CD14-positive monocyte (primary cell): ENCODE results near the gene HTRA2. TPM values are rescaled to one million over a fixed set of nuclear protein-coding genes. Genes with fewer than 3 reads are reported as not detected.
A peak's percentile ranks its signal among the peaks of the same experiment; 100 is the strongest.

Experiments
- DNase-seq, 3 donors: peaks; one replicate each; pipeline ENCODE4 v3.0.0-alpha.2; 2011 to 2022
- H2AFZ ChIP-seq: 2 replicates; pipeline ENCODE4 v1.6.0; 2012; ENCODE audit warnings: mild to moderate bottlenecking, low read depth, low read length, inconsistent platforms; ENCODE audit not compliant: insufficient read depth, poor library complexity, severe bottlenecking
- H3K27ac ChIP-seq, 2 donors: 1 replicate in 1 of 2; 2 replicates in 1 of 2; pipeline ENCODE4 v1.5.1; 2012 to 2013; ENCODE audit warnings: low read length in 2 of 2, control low read depth in 1 of 2, inconsistent platforms in 1 of 2, low read depth in 1 of 2, mild to moderate bottlenecking in 1 of 2
- H3K27me3 ChIP-seq, 2 donors: one replicate each; pipeline versions ENCODE4 v1.6.0 to v1.6.1; 2011 to 2013; ENCODE audit warnings: low read length in 2 of 2; ENCODE audit not compliant: control insufficient read depth in 2 of 2, insufficient read depth in 2 of 2
- H3K36me3 ChIP-seq, 2 donors: replicated peaks in 1 of 2; 1 replicate in 1 of 2; 2 replicates in 1 of 2; pipeline versions ENCODE4 v1.5.1 to v1.6.1; 2012 to 2013; ENCODE audit warnings: low read length in 2 of 2, control low read depth in 1 of 2, inconsistent platforms in 1 of 2, mild to moderate bottlenecking in 1 of 2; ENCODE audit not compliant: insufficient read depth in 2 of 2, control insufficient read depth in 1 of 2
- H3K4me1 ChIP-seq, 2 donors: 1 replicate in 1 of 2; 2 replicates in 1 of 2; pipeline versions ENCODE4 v1.5.1 to v1.6.1; 2012 to 2013; ENCODE audit warnings: low read length in 2 of 2, control low read depth in 1 of 2, inconsistent platforms in 1 of 2, mild to moderate bottlenecking in 1 of 2, moderate library complexity in 1 of 2; ENCODE audit not compliant: insufficient read depth in 2 of 2, control insufficient read depth in 1 of 2
- H3K4me2 ChIP-seq: replicated peaks from 2 replicates; pipeline ENCODE3; 2012; ENCODE audit warnings: low read length, moderate library complexity, mild to moderate bottlenecking; ENCODE audit not compliant: poor library complexity, severe bottlenecking; ENCODE audit errors: extremely low read depth
- H3K4me3 ChIP-seq, 3 experiments: fragments of 200-600 bp in 1 of 3; sonication (generic) in 1 of 3; replicated peaks in 1 of 3; 1 replicate in 2 of 3; 2 replicates in 1 of 3; pipeline ENCODE4 v1.5.1; 2011 to 2013; ENCODE audit warnings: low read length in 3 of 3, mild to moderate bottlenecking in 3 of 3, control low read depth in 2 of 3, low read depth in 2 of 3, inconsistent platforms in 1 of 3, moderate library complexity in 1 of 3
- H3K79me2 ChIP-seq: 2 replicates; pipeline ENCODE4 v1.6.0; 2012; ENCODE audit warnings: mild to moderate bottlenecking, control low read depth, inconsistent platforms, low read length, moderate library complexity; ENCODE audit not compliant: insufficient read depth
- H3K9ac ChIP-seq: 2 replicates; pipeline ENCODE4 v1.6.0; 2017; ENCODE audit warnings: low read length, mild to moderate bottlenecking; ENCODE audit not compliant: insufficient read depth, poor library complexity, severe bottlenecking
- H3K9me3 ChIP-seq, 2 donors: replicated peaks in 1 of 2; 1 replicate in 1 of 2; 2 replicates in 1 of 2; pipeline versions ENCODE4 v1.5.1 to v1.6.1; 2012 to 2013; ENCODE audit warnings: low read length in 2 of 2, control low read depth in 1 of 2; ENCODE audit not compliant: control insufficient read depth in 1 of 2, insufficient read depth in 1 of 2
- H4K20me1 ChIP-seq: 2 replicates; pipeline ENCODE4 v1.6.0; 2012; ENCODE audit warnings: mild to moderate bottlenecking, low read length, control low read depth, moderate library complexity; ENCODE audit not compliant: insufficient read depth
- H3K27ac Mint-ChIP-seq, 7 donors: one replicate each; pipeline ENCODE4 v1.8.0; 2020; ENCODE audit warnings: mild to moderate bottlenecking in 7 of 7, mixed read lengths in 7 of 7, moderate library complexity in 6 of 7, inconsistent platforms in 2 of 7
- H3K27me3 Mint-ChIP-seq, 3 donors: one replicate each; pipeline ENCODE4 v1.8.0; 2021 to 2022; ENCODE audit warnings: low read depth in 3 of 3, mild to moderate bottlenecking in 3 of 3, mixed read lengths in 3 of 3, moderate library complexity in 3 of 3, inconsistent platforms in 1 of 3
- H3K36me3 Mint-ChIP-seq, 2 donors: one replicate each; pipeline ENCODE4 v1.8.0; 2020; ENCODE audit warnings: mixed read lengths in 2 of 2, inconsistent platforms in 1 of 2, mild to moderate bottlenecking in 1 of 2
- H3K4me1 Mint-ChIP-seq: one replicate; pipeline ENCODE4 v1.8.0; 2020; ENCODE audit warnings: mild to moderate bottlenecking, mixed read lengths
- H3K4me3 Mint-ChIP-seq, 2 donors: one replicate each; pipeline ENCODE4 v1.8.0; 2020; ENCODE audit warnings: mild to moderate bottlenecking in 2 of 2, mixed read lengths in 2 of 2, moderate library complexity in 1 of 2
- H3K9me3 Mint-ChIP-seq, 7 donors: one replicate each; pipeline ENCODE4 v1.8.0; 2020 to 2022; ENCODE audit warnings: mixed read lengths in 7 of 7, mild to moderate bottlenecking in 6 of 7, moderate library complexity in 6 of 7, inconsistent platforms in 2 of 7
- CTCF ChIP-seq: fragments of 200-600 bp; IDR thresholded peaks from one replicate; pipeline ENCODE4 v1.8.0; 2022; ENCODE audit warnings: antibody characterized with exemption, mild to moderate bottlenecking
- WGBS: methylation state at CpG from one replicate; pipeline ENCODE4 v1.1.5; 2013; ENCODE audit warnings: missing lambda C conversion rate; ENCODE audit not compliant: insufficient coverage; 5-methylcytosine and 5-hydroxymethylcytosine counted together
- intact Hi-C, 2 donors: fragments of 100-400 bp; cut with micrococcal nuclease; formaldehyde crosslinking; loops; one replicate each; pipeline versions ENCODE4 v1.15.0 to v1.15.1; 2023
- polyA plus RNA-seq, 3 donors: library from polyadenylated mRNA; depleted of rRNA in 1 of 3; unstranded in 2 of 3; stranded (reverse) in 1 of 3; fragments of 300-500 nt in 2 of 3; fragments of >200 nt in 1 of 3; fragmentation: Illumina TruSeq in 2 of 3; gene quantifications; 1 replicate in 2 of 3; 2 replicates in 1 of 3; pipeline ENCODE4 v1.2.3, GENCODE V29; 2012 to 2021

HTRA2 gene
- polyA plus RNA-seq, 3 donors: 11.3 to 20.5 (median 15.0) TPM

- Histone ChIP-seq H3K9ac (no peak overlapping the region), H3K79me2 (peaks cover 28% of the 10 kb centered on the region), H3K27me3 (peaks cover 25 to 46% of the 10 kb centered on the region in 2 donors), H2AFZ (no peak overlapping the region), H4K20me1 (no peaks in the 10 kb centered on the region), H3K36me3 (no peaks in the 10 kb centered on the region), H3K4me2 (peak overlapping the region; percentile 96), H3K9me3 (no peaks in the 10 kb centered on the region), H3K4me3 (peak overlapping the region in 1 of 3 experiments; percentile 88), H3K4me1 (peaks cover 57 to 63% of the 10 kb centered on the region in 2 donors), H3K27ac (peak overlapping the region; percentile 95 to 98)
- intact Hi-C loops: no loop called here
- Mint-ChIP-seq H3K27ac (peak overlapping the region in 6 of 7 donors; percentile 18 to 100 (median 81)), H3K4me1 (peaks cover 58% of the 10 kb centered on the region), H3K4me3 (peak overlapping the region; percentile 59 to 100), H3K36me3 (peaks cover 28 to 47% of the 10 kb centered on the region in 2 donors), H3K9me3 (peaks cover 0 to 9% (median 4%) of the 10 kb centered on the region in 7 donors), H3K27me3 (peaks cover 38 to 57% (median 44%) of the 10 kb centered on the region in 3 donors)
- WGBS: 100% methylated on average over 3 of the region's 14 CpGs
- no peak for DNase-seq
- TF ChIP-seq CTCF: no peak
These were observed 24.1 kb upstream of the HTRA2 start for GRCh38 chr2:74505448-74506246.

GRCh38 chr2:74507145-74507925 lies 22.4 kb upstream of the HTRA2 start, which contains the start of gene PCGF1:
TSS of gene PCGF1 (minus strand) at chr2:74507695. CDS start at chr2:74507668, 27 bp downstream.
- Histone ChIP-seq H3K79me2 (peaks cover 28% of the 10 kb centered on the region), H3K4me3 (peak within 1 kb of the TSS; percentile 61 to 88 (median 79)), H3K27ac (peak within 1 kb of the TSS; percentile 95 to 98), H3K9me3 (peaks cover 0 to 4% of the 10 kb centered on the region in 2 donors), H2AFZ (peak within 1 kb of the TSS; percentile 99), H3K4me2 (peak within 1 kb of the TSS; percentile 96), H4K20me1 (no peaks in the 10 kb centered on the region), H3K4me1 (peaks cover 52 to 58% of the 10 kb centered on the region in 2 donors), H3K9ac (peak within 1 kb of the TSS; percentile 88), H3K36me3 (no peaks in the 10 kb centered on the region), H3K27me3 (peaks cover 25 to 46% of the 10 kb centered on the region in 2 donors)
- Mint-ChIP-seq H3K9me3 (peaks cover 0 to 12% (median 8%) of the 10 kb centered on the region in 7 donors), H3K27ac (peak within 1 kb of the TSS; percentile 98 to 100 (median 100)), H3K27me3 (peaks cover 37 to 57% (median 44%) of the 10 kb centered on the region in 3 donors), H3K4me1 (peaks cover 59% of the 10 kb centered on the region), H3K36me3 (peaks cover 25 to 36% of the 10 kb centered on the region in 2 donors), H3K4me3 (peak within 1 kb of the TSS; percentile 96 to 100)
- no peak for TF ChIP-seq CTCF
- WGBS: 1% methylated on average over 54 of the region's 56 CpGs
- DNase-seq: peak; percentile 96 to 99 (median 96)
- intact Hi-C loops: loop anchor here in 1 of 2 donors (1.0 kb wide), 1 partner anchor 22 kb away; the partner anchor contains the start of genes AUP1 and HTRA2
